Effector CD4-positive, alpha-beta T cell (primary cell): ENCODE measurements around the gene RNF32.
"Not testable (repeated sequence)": the region's sequence is repeated elsewhere in the genome, so short reads cannot be mapped to it uniquely, and the experiment has no call there.

Source experiments
- DNase-seq: peaks from one replicate; pipeline ENCODE4 v3.0.0-alpha.2; 2020

The RNF32 gene

GRCh38 chr7:156676263-156676662, 35.7 kb downstream of the RNF32 start:
- no peak for DNase-seq

- DNase-seq: no peak
Measured at GRCh38 chr7:156677374-156678054, 36.9 kb downstream of the RNF32 start.

DNA sequence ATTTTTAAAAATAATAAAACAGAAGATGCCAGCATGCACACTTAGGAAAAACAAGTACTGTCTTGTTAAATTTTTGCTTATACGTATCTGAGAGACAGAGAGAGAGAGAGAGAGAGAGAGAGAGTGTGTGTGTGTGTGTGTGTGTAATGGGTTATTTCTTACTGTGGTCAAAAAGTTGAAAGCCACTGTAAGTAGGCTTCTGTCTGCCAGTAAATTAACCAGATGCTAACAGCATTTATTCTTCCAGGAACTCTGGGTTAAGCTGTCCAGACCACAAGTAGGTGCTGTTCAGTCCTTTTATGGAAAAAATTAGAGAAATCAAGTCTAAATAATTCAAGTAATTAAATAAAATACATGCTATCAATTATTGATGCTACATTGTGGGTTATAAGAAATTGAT, 39.7 kb downstream of the RNF32 start:
- DNase-seq: no peak

DNA sequence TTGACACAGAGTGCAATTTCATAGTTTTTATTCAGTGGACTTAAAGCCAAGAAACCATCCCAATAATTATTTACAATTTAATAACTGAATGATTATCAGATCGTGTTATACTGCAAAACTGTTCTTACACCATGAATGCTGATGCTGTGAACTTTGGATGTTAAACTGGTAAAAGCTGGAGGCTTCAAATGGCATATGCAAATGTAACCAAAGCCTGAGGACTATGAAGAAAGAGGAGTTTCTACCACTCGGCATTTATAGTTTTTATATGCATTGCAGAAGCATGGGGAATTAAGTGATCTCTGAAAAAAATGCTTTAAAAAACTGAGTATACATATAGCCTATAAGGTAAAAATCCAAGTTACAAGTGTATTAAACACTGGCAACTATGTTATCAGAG, 42.4 kb downstream of the RNF32 start:
- no peak for DNase-seq

- DNase-seq: no peak
Measured at GRCh38 chr7:156684251-156684650, 43.7 kb downstream of the RNF32 start.

- DNase-seq: no peak
Measured at GRCh38 chr7:156684661-156685060, 44.1 kb downstream of the RNF32 start.

GRCh38 chr7:156691764-156692163, 51.2 kb downstream of the RNF32 start:
- no peak for DNase-seq

DNA sequence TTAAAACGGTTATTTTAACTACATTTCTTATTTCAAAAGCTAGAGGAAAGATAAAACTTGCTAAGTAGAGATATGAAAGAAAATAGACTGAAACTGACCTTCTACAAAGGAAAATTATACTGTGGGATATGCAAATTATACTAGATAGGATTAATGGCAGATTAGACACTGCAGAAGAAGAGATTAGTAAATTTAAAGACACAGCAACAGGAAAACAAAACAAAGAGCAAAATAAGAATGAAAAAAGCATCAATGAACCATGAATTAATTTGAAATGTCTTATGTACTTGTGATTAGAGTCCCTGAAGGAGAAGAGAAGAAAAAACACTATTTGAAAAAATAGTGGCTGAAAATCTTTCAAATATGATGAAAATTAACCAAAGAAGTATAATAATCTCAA, 52.3 kb downstream of the RNF32 start:
- no peak for DNase-seq

- no peak for DNase-seq
Measured at GRCh38 chr7:156693627-156694026, 53.1 kb downstream of the RNF32 start.

GRCh38 chr7:156697283-156697682, 56.7 kb downstream of the RNF32 start:
- DNase-seq: not testable (repeated sequence)

DNA sequence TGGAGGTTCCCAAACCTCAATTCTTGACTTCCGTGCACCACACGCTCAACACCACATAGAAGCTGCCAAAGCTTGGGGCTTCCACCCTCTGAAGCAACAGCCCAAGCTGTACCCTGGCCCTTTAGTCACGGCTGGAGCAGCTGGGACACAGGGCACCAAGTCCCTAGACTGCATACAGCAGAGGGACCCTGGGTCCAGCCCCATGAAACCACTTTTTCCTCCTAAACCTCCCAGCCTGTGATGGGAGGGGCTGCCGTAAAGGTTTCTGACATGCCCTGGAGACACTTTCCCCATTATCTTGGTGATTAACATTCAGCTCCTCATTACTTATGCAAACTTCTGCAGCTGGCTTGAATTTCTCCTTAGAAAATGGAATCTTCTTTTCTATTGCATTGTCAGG, 57.9 kb downstream of the RNF32 start:
- DNase-seq: not testable (repeated sequence)

- not testable (repeated sequence) for DNase-seq
Measured at GRCh38 chr7:156701787-156702186, 61.2 kb downstream of the RNF32 start.

GRCh38 chr7:156702399-156702798, 61.8 kb downstream of the RNF32 start:
- DNase-seq: no peak

- no peak for DNase-seq
Measured at GRCh38 chr7:156703209-156703608, 62.6 kb downstream of the RNF32 start.

DNA sequence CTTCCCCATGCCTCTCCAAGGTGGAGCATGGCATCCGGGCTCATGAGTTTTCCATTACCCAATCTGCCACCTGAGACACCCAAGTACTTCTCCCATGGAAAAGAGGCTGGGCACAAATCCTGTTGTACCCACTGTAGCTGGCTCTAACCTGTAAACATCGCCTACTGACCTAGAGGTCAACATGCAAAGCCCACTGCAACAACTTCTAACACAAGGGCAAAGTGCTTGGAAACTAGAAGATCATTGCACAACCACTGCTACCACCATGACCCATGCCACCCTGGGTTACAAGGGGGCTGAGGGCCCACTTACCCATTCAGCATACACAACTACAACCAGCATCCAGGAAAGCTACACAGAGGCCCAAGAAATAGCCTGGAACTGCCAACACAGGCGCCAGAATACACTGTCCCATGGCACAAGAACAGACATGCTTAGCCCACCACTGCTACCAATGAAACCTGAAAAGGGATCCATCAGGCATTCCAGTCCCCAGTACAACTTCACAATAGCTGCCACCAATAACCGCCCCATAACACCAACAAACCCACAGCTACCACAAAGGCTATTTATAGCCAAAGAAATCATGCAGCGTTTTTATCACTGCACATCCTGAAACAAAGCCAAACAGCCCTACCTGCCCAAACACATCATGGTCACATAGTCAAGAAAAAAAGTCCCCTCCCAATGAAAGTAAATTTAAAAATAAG, 63.4 kb downstream of the RNF32 start:
- DNase-seq: no peak

- DNase-seq: no peak
Measured at GRCh38 chr7:156722043-156722826, 81.7 kb downstream of the RNF32 start.

- no peak for DNase-seq
Measured at GRCh38 chr7:156725073-156725472, 84.5 kb downstream of the RNF32 start.

DNA sequence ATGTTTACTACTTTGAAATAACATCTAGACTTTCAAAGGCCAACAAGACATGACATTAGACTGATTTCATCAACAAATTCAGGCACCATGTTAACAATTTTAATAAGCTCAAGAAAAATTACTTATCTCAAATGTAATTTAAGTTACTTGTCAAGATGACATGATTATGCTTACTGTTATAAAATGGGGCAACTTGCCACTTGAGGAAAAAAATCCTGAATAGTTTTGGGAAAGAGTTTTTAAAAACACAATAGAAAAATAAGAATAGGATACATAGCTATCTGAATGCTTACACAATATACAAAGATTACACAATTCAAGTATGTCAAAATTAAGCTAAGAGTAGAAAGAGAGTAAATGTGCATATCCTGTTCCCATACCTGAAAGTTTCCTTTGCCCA, 85.4 kb downstream of the RNF32 start:
- no peak for DNase-seq
